ENCODE results near the gene SPTBN1.

SPTBN1 gene

DNA sequence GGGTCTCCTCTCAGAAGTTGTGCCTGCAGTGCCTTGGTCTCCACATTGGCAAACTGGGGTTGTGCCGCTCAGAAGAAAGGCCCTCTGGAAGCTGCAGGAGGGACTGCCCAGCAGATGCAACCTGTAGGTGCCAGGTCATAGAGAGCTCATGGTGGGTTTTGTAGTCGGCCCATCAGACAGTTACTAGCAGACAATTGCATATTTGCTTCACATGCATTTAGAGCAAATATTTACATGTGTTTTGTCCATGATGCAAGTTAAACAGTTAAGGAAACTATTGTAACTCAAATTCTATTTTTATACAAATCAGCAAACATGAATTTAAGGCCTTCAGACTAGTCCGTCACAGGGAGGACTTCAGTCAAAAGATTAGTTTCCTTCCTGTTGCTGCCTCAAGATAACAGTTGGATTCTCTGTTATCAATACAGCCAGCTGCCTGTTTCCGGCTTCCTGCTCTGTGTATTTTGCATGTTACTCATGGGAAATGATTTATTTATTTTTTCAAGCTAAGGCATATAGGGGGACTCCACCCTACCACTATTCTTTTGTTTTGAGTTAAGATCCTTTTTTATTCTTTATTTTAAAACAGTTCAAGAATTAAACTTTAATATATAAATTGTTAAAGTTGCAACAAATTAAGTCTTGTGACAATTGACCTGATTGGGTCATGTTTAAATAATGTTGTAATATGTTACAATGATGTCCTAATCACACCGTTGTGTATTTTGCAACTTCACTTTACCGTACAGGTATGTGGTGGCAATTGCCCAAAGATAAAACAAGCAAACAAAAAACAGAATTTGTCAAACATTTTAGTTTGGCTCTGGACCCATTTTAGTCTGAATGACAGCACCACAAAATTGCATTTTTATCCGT lies 133.5 kb downstream of the SPTBN1 start:
- no peak for DNase-seq (ENCODE audit: low read depth in 2 of 2)

DNA sequence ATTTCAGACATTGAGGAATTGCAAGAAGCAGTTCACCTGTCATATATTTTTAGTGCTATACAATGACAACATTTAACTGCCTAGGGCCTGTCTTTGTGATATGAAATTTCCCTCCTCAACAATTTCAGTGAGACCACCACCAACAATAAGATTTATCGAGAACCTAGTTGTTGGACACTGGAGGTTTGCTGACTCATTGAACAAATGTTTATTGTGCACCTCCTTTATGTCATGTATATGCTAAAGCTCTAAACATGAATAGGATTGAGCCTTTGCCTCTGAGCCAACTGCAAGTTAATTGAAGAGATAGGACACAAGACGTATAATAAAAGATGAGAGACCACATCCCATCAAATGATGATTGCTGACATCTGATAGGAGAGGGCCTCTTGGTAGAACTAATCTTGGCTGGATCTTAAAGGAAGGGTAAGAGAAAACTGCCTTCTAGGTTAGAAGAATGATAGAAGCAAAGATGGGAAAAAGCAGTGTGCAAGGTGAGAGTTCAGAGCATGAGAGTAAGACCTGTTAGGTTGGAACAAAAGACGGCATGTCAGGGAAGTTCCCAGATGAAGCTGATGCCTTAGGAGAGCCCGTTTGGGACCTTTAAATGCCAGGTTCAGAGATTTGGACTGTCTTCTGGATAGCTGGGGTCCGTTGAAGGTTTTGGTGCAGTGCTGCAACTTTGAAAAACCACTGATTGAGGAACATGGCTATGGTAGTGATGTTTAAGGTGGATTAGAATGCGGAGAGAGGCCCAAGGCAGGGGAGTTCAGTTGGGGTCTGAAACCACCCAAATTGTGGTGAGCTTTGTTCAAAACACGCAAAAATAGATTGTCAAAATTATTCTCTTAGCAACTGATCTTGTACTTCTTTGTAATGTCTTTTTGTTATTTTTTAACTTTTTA lies 134.3 kb downstream of the SPTBN1 start:
- DNase-seq (ENCODE audit: low read depth in 2 of 2), result no peak

DNA sequence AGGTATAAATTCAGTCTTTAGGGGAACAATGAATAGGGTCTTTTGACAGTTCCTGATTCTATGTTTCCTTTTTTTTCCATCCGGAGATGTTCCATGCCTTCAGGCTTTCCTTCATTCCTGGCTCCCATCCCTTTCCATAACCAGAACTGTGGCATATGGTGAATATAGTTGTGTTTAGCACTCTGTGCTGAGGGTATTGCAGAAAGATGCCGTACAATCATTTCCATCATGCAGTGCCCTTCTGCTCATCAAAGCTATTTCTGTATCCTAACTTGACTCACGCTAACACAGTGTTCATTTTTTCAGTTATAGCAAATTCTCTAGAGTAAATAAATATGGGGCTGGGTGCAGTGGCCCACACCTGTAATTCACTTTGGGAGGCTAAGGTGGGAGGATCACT lies 135.4 kb downstream of the SPTBN1 start:
- no peak for DNase-seq (ENCODE audit: low read depth in 2 of 2)

DNA sequence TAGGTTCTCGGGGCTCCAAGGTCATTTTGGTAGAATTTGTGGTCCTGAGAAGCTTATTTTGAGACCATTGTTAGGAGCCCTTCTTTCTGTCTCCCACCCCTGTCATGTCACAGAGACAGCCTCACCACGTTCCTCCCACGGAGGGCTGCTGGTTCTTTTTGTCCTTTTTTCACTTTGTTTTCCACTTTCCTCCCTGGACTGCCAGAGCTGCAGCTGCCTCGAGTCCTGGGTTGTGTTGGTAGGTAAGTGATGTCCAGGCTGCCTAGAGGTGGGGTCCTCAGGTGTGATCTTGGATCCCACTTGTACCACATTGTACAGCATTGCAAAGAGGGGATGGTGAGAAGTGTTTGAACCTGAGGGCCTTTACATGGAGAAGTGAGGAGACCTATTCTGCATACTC lies 137.1 kb downstream of the SPTBN1 start:
- no peak for DNase-seq (ENCODE audit: low read depth in 2 of 2)

DNA sequence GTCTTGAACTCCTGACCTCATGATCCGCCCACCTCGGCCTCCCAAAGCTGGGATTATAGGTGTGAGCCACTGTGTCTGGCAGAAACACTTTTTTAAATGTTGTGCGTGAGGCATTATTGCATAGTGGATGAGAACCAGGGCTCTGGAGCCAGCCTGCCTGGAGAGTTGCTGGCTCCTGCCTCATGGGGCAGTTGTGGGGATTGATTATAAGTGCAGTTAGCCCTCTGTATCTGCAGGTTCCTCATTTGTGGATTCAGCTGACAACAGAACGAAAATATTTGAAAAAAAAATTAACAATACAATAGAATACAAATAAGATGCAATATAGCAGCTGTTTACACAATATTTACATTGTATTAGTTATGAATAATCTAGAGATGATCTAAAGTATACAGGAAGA lies 137.9 kb downstream of the SPTBN1 start:
- no peak for DNase-seq (ENCODE audit: low read depth in 2 of 2)

DNA sequence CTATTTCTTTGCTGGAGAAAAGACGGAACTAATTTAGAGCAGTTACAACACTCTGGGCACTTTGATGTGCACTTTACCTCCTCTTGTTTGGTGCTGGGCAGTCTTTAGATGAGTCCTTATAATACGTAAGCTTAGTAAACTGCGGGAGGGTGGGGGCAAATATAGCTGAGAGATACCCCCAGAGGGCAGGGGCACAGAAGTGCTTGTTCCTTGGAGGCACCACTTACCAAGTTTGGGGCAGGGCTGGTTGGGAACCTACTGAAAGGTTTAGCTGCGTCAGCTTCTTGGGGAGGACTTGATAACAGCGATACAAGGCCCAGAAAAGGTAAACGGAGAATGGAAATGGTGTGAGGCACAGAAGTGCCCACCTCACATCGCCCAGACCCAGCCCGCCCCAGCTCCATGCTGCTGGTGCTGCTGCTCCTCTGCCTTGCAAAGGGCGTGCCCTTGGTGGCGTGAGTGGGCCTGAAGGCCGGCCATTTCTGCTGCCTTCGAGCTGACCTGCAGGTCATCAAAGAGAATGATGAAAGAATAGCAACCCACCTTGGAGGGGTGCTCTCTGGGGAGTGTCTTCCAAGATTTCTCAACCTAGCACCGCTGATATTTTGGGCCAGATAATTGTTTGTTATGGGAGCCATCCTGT lies 139.2 kb downstream of the SPTBN1 start:
- DNase-seq (ENCODE audit: low read depth in 2 of 2), result no peak

DNA sequence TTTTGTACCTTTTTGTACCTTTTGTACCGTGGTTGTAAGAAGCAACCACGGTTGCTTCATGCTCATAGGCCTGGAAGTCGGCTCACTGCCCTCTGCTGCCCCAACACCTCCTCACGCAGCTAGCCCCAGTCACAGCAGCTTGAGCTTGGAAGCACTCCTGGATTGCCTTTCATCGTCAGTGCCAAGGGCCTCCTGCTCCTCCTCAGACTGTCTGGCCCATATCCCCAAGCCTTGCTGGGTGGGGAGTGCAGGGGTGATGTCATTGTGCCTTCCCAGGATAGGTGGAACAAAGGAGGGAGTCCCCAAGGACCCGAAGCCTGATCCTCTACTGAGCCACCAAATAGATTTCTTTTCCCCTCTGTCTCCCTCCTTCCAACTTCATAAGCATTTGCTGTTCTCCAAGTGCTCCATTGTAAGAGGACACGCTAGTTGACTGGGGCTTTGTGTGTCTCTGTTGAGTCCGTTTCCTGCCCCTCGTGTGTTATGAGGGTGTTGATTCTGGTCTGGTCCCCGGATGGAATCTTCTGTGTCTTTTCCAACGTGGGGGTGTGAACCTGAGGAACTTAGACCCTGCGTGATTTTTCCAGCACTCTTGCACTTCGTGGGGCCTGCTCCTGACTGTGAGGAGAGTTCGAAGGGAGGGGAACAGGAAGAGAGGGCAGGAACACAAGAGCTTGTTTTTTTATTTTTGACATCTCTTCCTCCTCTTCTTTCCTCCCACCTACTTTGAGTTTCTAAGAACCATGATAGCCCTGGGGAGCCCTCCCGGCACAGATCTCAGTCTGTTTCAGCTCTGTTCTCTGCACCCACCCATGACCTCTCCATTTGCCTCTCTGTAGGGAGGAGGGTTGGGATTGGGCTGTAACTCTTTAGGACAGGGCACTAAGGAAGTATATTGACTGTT lies 140.1 kb downstream of the SPTBN1 start:
- no peak for DNase-seq (ENCODE audit: low read depth in 2 of 2)

DNA sequence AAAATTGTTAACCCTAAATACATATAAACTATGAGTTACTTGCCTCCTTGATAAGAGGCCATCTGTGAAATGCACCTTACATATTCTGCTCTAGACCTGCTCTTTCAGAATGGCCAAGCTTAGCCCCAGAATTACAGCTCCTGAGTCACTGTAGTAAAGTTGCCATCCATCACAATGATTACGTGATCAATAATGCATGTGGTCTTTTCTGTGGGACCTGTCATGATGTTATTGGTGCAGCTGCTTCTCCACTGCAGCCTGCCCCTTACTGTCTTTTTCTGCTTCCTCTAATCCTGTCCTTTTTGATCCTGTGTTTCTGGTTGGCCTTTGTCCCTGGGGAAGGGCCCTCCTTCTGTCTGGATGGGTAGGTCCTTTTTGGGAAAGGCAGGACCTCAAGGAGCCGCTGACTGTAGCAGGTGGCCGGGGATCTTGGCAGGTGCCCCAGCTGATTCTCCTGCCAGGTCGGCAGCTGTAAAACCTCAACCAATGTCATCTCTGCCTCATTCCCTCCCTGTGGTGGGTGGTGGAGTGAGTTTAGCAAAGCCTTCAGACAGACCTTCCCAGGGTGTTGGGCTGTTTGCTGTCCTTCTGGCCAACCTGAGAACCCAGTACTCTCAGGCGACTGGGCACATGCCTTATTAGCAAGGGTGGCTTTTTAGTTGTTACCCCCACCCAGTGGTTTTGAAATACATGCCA lies 141.2 kb downstream of the SPTBN1 start:
- DNase-seq (ENCODE audit: low read depth in 2 of 2), result no peak

DNA sequence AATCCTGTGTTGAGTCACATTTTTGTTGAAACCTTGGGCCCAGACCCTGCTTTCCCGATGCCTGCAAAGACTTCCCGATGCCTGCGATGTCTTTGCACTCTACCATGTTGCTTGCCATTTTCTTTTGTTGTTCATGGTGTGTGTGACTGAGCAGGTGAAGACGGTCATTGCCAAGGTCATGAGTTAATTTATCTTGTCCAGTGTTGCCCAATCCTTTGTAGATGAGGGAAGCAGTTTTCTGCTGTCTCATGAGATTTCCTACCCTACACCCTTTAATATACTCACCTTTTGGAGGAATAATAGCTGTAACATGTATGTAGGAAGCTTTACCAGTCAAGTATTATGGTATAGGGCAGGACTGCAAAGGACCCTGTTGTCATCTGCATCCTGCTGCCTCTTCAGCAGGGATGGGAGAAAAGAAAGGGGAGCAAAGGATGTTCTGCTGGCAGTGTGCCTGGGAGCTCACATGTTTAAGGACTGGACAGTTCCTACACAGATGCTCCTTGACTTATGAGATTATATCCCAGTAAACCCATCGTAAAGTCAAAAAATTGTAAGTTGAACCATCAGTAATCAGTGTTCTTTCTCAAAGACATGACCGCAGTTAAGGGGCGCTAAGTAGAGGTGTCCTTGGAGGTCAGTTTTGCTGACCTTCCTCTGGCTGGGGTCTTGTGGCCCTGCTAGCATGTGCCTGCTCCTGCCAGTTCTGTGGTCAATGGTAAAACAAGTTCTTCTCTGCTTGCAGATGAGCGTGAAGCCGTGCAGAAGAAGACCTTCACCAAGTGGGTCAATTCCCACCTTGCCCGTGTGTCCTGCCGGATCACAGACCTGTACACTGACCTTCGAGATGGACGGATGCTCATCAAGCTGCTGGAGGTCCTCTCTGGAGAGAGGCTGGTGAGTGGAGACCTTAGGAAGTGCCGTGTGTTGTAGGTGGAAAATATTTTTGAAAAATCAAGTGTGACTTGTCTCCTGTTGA lies 142.5 kb downstream of the SPTBN1 start:
- no peak for DNase-seq (ENCODE audit: low read depth in 2 of 2)

DNA sequence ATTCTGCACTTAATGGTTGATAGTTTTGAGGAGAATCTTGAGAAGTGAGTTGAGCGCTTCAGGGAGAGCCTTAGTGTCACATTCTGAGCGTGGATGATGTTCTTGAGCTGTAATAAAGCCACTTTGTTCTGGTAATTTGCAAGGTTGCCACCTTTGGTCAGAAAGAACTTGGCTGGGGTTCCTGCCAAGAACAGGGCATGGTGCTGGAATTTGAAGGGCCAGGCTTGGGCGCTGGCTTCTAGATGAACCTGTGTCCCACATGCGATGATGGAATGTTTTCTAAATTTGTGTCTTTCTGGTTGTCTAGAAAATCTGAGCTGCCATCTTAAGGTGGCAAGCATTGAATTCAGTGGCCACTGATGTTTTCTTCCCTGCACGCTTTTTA lies 143.2 kb downstream of the SPTBN1 start:
- DNase-seq (ENCODE audit: low read depth in 2 of 2), result no peak

DNA sequence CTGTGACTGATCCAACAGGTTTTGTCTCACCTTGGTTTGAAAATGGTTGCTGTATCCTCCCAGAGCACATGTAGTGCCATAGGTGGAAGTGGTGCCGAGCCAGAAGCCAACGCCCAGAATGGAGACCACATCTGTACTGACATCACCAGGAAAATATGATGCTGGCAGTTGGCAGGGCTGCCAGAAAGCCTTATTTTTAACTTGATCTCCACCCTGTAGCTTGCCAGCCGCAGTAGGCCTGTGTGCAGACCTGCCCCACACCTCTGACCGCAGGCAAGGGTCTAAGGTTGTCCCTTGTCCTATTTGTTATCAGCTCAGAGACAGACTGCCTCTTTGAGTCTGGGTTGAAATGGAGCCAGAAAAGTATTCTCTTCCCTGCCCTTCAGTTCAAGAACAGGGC lies 143.8 kb downstream of the SPTBN1 start:
- no peak for DNase-seq (ENCODE audit: low read depth in 2 of 2)

DNA sequence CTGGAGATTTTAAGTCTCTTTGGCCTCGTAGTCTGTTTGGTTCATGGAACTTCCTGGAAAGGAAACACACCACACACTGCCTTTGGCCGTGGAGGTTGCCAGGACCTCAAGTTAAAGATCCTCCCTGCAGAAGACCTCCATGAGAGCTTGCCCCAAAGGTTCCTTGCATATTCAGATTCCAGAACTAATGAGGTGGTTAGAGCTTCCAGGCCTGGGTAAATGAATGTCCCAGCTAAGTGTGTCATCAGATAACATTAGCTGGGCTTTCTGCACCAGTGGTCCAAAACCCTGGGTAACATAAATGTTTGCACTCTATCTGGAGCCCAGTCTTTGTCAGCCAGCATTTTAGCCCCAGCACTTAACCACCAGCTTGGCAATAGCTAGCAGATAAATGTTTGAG lies 145.2 kb downstream of the SPTBN1 start:
- no peak for DNase-seq (ENCODE audit: low read depth in 2 of 2)

DNA sequence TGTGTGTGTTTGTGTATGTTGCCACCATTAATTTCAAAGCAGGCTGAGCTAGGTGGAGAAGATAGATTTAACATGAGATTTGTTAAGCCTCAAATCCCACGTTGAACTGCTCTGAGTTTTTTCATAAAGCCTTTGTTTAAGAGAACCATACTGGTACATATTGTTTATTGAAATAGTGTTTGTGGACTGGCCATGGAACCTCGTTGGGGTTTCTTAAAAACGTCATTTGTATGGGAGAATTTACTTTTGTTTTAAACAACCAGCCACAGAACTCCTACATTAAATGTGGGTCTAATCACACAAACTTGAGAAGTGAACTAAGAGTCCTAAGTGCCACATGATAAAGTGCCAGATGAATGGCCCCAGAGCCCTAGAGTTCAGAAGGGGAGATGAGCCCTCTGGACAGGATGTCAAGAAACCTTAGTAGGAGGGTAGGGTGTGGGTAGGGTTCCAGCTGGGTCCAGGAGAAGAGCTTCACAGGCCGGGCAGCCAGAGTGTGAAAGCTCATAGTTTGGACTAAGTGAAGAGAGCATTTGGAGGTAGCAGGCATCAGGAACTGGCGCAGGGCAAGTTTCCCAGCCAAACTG lies 146.7 kb downstream of the SPTBN1 start:
- no peak for DNase-seq (ENCODE audit: low read depth in 2 of 2)

DNA sequence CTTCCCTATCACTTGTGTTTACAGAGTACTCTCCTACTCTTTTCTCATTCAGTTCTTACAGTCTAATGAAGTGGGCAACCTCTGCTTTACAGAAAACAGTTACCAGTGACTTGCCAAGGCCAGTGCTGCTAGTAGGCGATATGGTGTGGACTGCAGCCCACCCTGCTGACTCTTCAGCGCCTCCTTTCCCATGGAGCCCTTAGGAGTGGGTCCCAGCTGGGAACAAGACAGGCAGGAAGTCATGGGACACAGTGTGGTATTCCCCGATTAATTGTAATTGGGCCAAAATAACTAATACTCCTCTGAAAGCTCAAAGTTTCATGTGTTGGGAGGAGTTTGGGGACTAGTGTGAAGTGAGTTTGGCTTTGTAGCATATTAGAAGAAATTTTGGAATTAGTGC lies 147.2 kb downstream of the SPTBN1 start:
- no peak for DNase-seq (ENCODE audit: low read depth in 2 of 2)

DNA sequence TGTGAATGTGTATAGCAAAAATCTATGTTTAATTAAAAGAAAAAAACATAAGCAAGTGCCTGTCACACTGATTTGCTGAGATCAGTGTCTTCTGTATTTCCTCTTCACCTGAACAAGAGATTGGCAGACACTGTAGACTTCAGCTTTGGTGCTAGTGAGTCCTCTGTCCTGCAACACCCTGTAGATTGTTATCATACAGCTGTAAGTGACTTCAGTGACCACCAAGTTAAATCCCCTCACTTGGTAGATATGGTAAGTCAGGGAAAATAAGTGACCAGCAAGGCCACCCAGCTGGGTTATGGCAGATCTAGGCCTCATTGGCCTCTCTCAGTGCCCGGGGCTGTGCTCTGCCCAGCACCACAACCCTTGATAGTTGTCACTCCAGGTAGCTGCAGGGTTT lies 147.7 kb downstream of the SPTBN1 start:
- no peak for DNase-seq (ENCODE audit: low read depth in 2 of 2)

DNA sequence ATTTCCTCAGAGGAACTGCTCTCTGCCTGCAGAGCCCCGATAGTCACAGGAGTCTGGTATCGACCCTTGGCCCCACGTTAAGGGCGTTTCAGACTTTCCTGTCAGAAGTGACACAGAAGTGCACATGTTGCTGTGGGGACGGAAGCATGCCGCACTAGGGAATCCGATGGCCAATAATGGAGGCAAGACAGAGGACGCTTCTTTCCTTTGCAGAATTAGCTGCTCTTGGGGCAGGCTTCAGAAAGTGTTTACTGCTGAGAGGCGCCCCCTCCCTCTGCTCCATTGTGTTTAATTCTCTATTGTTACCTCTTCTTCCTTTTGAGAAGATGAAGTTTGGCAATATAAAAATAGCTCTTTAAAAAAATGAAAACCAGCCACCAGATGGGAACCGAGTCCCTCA lies 148.7 kb downstream of the SPTBN1 start:
- no peak for DNase-seq (ENCODE audit: low read depth in 2 of 2)

DNA sequence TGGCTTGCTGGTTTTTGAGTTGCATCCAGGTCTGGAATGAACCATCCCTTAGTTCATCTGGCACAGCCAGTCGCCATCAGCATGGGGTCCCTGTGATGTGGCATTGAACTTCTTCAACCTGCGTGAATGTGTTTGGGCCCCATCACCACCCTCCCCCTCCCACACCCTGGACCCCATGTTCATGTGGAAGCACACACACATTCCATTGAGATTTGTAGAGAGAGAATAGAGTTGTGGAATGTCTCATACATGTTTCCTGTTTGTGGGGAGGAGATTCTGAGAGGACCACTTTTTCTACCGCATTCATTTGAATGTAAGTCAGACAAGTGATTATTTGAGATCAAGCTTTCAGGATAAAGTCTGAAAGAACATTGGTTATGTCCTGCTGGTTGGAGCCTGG lies 149.7 kb downstream of the SPTBN1 start:
- no peak for DNase-seq (ENCODE audit: low read depth in 2 of 2)

DNA sequence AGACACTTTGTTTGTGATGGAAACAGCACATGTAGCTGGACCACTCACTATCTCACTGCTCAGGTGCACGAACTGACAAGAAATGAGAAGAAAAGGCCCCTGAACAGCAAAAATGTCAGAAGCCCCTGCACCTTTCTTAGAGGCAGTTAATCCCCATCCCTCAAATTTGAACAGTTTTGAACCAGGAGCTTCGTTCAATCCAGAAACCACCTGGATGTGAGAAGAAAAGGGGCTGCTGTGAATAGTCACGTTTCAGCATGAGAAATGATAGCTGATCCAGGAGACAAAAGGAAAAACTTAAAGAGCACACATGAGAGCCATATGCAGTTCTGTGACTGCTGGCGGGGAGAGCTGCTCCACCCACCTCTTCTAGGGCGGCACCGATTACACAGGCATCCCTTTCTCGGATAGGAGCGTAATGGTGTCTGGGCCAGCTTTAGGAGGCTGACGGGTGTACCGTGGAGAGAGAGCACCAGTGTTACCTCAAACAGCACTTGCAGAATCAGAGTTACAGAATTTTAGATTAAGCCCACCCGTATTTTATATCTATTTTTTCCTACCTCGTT lies 150.3 kb downstream of the SPTBN1 start:
- DNase-seq (ENCODE audit: low read depth in 2 of 2), result peak in 1 of 2 donors; percentile 33

DNA sequence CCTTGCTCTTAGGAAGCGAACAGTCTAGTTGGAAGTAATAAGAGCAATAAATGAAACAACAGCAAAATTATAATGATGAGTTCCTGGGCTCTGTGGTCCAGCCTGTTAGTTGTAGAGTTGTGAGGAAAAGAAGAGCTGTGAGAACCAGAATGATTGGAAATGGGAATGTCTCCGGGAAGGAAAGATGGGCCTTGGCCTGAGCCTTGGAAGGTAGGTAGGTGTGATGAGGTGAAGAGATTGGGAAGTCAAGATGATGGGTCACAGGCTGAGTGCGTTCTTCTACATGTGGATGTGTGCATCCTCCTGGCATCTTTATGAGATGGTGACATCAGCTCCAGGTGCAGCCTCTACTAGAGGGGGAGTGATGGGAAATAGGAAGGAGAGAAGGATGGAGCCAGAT lies 152.1 kb downstream of the SPTBN1 start:
- DNase-seq (ENCODE audit: low read depth in 2 of 2), result no peak
